HG02870 (cell line): ENCODE results near the gene CBX7.

Experiments
- ATAC-seq: cut with Tn5 transposase; IDR thresholded peaks from one replicate; pipeline ENCODE4 v1.9.1; 2021; ENCODE audit warnings: mild to moderate bottlenecking, moderate library complexity; ENCODE audit not compliant: unreplicated experiment

Gene CBX7

DNA sequence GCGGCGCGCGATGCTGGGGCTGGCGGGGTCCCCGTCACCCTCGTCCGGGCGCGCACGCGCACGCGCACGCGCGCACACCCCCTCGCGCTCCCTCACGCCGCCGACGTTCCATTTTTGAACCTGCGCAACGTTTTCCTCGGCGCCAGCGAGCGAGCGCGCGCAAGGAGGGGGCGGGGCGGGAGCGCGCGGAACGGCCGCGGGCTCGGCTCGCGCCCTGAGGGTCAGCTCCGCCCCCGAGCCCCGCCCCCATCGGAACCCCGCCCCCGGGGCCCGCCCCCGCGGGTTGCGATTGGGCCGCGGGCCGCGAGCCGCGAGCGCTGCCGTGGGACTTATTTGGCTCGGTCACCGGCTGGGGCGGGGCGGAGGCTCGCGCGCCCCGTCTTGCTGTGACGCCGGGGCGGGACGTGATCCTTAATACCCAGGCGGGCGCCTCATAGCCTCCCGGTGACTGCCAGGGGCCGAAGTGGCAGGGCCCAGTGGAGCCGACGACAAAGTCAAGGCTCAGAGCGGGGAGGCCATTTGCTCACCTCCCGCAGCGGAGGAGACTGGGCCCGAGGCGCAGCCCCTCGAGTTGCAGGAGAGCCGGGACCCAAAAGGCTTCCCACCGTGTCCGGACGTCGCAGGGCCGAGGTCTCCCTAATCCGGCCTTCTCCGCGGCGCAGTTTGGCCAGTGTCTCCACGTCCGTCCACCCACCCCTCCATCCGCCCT, at the start of gene CBX7:
Gene CBX7 (minus strand): TSS at position 170 of the 709 bp plus-strand sequence. CDS start 236 bp downstream, outside the sequence.
- peak; percentile 76 for ATAC-seq

DNA sequence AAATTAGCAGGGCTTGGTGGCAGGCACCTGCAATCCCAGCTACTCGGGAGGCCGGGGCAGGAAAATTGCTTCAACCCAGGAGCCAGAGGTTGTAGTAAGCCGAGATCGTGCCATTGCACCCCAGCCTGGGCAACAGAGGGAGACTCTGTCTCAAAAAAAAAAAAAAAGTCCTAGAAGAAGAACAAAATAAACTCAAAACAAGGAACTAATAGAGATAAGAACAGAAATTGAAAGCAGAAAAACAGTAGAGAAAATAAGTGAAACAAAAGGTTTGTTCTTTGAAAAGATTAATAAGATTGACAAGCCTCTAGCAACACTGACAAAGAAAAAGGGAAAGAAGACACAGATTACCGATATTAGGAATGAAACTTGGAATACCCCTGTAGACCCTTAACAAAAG, 45.1 kb upstream of the CBX7 start:
- no peak for ATAC-seq

DNA sequence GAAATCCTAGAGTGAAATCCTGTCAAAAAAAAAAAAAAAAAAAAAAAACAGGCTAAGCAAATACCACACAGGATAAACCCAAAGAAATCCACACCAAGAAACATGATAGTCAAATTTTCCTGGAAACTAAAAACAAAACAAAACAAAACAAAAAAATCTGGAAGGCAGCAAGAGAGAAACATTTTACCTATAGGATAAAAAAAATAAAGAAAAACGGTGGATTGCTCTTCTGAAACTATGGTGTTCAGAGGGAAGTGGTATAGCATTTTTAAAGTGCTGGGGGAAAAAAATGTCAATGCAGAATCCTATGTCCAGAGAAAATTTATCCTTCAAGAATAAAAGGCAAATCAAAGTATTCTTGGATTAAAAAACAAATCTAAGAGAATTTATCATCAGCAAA, 41.6 kb upstream of the CBX7 start:
- no peak for ATAC-seq

DNA sequence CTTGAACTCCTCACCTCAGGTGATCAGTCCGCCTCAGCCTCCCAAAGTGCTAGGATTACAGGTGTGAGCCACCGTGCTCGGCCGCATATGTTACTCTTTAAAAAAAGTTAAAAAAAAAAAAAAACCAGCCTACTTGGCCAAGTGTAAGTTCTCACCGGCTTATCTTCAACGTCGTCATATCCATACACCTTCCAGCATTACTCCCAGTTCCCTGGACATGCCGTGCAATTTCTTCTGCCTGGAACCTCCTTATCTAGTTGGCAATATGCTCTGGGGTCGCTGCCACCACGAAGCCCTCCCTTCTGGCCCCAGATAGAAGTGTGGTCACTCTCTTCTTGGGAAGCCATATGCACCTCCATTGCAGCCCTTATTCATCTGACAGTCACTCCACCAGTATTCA, 36.3 kb upstream of the CBX7 start:
- no peak for ATAC-seq

DNA sequence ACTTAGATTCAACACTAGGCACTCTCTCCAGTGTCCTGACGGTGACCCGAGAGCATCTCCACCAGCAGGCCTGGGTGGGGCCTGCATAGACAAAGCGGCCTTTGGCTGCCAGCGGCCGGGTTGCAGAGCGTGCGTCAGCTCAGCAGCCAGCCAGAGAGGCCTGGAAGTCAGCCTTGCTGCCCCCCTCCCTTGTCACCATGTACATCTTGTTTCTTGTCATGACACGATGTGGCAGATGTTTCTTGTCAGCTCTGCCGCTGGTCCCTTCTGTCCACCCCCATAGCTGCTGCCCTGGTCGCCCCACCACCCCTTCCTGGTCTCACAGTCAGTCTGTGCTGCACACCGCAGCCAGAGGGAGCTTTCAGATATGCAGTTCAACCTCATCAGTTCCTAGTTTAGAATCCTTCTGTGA, 33.1 kb upstream of the CBX7 start:
- ATAC-seq = no peak

DNA sequence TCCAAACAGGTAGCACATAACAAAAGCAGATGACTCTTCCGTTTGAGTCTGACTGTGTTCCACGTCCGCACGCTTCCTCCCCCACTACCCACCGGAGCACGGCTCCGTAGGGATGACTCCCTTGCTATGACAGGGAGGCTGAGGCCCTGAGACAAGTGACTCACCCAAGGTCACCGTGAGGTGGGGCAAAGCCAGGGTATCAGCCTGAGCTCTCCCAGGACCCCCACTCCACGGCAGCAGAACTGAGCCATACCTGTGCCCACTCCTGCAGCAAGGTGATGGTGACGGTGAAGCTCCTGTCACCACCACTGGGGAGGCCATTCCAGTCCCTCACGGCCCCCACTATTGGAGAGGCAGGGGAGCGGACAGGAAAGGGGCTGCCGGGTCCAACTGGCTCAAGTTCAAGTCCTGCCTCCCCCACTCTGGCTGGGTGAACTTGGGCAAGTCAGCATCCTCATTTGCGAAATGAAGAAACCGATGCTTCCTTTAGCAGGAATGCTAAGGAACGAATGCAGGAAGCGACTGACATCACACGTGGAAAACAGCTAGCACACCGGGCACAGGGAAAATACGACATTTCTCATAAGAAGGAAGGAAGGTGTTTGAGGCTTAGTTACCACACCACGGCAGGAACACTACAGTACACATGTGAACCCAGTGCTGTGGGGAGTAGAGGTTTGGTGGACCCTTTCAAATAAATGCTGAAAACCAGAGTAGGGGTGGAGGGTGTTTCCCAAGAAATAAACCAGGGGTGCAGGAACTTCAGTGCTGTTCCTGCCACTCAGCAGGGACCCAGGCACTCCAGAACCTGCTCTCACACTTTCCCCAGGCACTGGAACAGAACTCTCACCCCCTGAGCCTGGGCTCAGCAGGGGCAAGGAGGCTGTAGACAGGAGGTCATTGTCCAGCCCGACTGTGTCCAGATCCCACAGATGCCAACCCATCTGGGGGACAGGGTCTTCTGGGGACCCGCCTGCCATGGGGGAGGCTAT, 32.4 kb upstream of the CBX7 start:
- no peak for ATAC-seq

DNA sequence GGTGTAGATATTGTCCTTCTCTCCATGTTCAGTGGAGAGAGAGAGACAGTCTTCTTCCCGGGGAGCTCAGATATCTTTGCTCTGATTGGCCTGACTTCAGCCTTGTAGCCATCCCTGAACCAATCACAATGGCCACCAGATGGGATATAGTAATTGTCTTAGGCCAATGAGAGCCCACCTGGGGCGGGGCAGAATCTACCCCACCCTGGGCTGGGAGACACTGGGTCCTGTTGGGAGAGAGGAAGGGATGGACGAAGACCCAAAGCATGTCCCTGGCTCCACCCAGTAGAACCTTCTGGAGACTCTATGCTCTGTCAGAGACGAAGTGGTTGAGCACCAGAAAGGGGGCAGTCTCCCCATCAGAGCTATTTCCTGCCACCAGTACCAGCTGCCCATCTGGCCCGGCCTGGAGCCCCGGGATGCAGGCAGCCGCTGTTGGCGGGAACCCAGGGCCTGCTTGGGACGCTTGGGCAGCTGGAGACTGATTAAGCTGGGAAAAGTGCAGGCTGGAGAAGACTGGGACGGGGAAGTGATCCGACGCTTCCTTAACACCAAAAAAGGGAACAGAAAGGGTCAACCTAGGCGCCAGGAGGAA, 31.6 kb upstream of the CBX7 start:
- ATAC-seq = no peak

DNA sequence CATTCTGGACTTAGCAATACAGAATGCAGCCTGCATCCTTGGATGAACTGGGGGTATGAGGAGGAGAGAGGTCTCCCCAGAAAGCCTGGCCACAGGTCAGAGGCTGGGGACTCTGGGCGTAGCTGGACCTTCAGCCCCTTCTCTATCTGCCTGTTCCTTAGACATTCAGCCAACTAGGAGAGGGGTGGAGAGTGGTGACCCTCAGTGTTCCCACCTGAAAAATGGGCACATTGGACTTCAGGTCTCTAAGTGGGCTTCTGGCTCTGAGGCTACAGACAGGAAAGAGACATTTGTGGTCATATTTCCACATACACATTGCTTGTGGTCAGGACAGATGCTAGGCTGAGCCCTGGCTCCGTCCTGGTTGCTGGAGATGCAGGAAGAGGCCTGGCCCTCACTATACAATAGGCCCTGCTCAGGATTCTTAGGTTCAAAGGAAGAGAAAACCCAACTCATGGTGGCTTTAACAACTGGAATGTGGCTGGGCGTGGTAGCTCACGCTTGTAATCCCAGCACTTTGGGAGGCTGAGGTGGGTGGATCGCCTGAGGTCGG, 30.1 kb upstream of the CBX7 start:
- ATAC-seq = no peak

DNA sequence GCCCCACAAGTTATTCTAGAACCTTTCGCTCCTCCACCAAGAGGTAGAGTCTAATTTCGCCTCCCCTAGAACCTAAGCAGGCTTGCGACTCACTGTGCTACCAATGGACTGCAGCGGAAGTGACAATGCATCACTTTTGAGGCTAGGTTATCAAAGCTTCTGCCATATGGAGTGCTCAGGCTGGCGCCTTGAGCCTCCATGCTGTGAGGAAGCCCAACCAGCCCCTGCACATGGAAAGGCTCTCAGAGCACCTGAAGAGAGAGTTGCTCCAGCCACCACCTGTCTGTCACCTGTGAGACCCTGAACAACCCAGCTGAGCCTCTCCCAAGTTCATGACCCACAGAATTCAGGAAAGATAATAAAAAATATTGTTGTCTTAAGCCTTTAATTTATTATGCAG, 29.3 kb upstream of the CBX7 start:
- no peak for ATAC-seq

DNA sequence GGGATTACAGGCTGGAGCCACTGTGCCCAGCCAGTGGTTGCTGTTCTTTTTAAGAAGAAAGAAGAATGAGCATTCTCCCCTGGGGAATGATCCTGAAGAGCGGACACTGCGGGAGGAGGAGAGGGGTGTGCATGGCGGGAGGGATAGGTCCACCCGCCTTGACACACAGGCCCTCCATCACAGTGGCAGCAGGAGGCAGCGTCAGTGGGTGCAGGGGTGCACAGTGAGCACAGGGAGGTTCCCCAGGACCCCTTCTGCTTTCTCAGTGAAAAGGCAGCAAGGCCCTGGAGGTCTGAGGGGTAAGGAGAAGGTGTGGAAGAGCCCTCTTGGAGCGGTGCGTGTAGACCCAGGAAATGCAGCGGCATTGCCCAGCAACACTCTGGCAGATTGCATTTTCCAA, 28.9 kb upstream of the CBX7 start:
- ATAC-seq = no peak

DNA sequence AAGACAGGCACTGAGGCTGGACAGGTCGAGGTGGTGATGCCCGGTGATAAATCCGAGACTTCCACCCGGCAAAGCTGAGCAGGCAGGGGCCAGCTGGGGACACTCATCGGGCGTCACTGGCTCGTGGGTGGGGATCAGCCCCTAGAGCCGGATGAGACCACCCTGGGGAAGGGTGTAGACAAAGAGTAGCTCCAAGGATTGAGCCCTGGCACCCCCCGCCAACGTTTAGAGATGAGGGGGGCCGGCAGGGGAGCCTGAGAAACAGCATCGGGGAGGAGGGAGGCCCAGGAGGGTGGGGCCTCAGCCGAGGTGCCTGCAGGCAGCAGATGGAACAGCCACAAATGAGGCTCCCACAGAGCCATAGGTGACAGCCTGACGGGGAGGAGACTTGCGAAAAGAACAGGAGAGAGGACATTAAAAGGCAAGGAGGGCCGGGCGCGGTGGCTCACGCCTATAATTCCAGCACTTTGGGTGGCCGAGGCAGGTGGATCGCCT, 27.4 kb upstream of the CBX7 start:
- ATAC-seq = no peak

DNA sequence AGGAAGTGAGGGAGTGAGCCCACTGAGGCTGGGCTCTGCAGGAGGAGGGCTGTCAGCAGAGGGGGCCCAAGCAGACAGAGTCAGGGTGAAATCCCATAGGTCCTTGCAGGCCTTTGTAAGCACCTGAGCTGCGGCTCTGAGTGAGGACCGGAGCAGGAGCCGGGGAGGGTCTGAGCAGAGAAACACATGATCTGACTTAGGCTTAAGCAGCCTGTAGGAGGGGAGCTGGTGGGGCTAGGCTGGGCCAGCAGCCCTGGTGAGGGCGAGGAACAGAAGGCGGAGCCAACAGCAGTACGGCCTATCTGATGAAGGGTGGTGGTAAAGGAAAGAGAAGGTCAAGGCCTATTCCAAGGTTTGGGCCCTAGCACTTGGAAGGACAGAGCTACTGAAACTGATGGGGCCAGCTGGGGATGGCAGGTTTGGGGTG, 26.9 kb upstream of the CBX7 start:
- ATAC-seq = no peak

DNA sequence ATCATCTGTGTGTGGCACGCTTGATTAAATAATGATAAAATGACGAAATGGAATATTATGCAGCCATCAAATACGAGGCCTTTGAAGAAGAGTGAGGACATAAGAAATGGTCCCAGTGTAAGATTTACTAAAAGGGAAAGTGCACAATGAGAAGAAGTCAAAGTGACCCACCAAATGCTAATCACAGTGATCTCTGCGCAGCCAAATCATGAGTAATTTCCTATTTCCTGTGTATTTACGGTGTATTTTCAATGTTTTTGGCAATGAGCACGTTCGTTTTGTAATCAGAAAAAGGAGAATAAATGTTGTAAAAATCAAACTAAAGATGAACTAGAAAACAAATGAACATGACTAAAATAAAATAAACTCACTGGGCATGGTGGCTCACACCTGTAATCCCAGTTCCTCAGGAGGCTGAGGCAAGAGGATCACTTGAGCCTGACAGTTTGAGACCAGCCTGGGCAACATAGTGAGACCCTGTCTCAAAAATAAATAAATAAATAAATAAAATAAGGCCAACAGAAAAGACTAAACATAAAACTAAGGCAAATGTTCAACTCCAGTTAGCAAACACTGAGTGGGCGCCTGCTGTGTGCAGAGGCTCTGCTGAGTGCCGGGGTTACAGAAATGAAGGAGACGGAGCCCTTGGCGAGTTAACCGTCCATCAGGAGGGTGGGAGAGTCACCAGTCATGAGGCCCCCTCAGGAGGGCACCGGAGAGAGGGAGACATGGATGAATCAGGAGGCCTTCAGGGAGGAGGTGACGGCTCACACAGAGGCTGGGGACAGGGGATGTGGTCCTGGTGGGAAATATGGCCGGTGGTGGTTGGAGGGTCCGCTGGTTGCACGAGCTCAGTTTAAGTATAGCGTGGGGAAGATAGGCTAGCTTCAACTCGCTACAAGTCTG, 26.0 kb upstream of the CBX7 start:
- ATAC-seq = no peak

DNA sequence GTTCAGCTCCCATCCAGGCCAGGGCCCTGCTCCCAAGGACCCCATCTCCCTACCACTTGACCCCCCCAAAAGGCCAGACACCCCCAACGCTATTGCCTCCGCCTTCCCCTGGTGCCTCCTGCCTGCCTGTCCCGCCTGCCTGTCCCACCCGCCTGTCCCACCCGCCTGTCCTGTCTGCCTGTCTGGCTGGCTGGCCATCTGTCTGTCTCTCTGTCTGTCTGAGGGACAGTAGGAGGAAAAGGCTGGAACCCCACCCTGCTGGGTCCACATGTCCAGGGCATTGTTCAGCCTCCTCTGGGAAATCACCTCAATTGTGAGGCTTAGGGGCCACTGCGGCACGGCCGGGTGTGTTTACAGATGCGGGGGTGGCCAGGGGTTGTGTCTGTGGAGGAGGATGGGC, 25.3 kb upstream of the CBX7 start:
- no peak for ATAC-seq

DNA sequence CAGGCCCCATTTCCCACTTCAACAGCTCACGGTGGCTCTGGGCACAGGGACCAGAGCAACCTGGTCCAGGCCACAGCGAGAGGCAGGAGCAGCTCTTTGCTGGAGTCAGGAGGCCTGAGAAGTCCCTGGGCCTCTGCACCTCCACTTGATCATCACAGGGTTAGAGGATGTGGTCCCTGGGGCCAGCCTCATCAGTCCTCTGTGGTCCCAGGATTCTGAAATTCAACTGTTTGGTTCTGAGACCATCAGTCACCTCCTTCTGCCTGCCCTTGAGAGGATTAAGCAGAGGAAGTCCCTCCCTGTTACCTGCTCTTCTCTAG, 24.9 kb upstream of the CBX7 start:
- ATAC-seq = no peak

DNA sequence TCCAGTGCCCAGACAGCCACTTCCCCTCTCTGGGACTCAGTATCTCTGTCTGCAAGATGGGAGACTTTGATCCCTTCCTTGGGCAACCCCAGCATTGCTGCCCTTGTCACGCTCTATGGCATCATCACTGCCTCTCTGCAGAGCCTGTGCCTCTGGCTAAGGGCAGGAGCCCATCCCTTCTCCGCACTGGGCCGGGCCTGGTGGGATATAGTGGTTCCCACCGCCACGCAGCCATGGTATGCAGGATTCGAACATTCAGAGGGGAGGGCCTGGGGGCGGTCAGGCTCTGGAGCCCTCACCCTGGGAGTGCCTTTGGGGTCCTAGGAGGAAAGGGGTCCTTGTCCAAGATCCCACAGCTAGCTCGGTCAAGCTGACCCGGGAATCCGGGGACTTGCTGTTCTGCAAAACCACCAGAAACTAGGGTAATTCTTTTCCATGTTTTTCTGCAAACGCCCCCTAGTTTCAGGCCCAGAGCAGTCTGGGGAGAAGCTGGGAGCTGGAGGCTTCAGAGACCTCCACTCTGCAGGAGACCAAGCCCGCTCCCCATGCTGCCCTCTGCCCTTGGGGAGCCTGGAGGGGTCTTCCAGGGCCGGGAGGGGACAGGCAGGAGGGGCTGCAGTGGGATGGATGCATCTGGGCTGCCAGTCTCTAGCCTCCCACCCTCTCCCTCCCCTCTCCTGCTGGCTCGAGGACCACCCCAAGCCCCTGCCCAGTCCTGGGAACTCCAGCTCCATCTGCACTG, 24.4 kb upstream of the CBX7 start:
- no peak for ATAC-seq

DNA sequence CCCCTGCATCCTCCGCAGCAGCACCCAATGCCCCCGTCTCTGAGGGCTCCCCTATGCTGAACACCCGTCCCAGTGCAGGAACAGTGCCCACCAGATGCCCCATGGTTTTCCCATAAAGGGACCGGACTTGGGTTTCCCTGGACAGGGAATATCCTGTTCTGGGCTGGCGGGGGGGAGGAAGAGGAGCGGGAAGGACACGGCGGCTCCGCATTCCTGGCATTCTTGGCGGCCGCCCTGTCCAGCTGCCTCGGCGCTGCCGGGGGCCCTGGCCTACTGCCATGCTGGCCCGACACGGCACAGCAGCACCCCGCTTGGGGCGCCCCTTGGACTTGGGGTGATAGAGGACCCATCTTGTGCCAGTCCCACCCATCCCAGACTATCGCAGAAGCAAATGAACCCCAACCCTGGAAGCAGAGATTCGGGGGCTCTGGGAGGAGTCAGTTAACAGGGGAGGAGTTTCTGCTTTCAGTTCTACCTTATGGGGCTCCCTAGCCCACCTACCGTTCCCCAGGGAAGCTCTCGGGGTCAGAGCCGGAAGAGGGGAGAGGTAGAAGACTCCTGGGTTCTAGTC, 23.7 kb upstream of the CBX7 start:
- ATAC-seq = no peak

DNA sequence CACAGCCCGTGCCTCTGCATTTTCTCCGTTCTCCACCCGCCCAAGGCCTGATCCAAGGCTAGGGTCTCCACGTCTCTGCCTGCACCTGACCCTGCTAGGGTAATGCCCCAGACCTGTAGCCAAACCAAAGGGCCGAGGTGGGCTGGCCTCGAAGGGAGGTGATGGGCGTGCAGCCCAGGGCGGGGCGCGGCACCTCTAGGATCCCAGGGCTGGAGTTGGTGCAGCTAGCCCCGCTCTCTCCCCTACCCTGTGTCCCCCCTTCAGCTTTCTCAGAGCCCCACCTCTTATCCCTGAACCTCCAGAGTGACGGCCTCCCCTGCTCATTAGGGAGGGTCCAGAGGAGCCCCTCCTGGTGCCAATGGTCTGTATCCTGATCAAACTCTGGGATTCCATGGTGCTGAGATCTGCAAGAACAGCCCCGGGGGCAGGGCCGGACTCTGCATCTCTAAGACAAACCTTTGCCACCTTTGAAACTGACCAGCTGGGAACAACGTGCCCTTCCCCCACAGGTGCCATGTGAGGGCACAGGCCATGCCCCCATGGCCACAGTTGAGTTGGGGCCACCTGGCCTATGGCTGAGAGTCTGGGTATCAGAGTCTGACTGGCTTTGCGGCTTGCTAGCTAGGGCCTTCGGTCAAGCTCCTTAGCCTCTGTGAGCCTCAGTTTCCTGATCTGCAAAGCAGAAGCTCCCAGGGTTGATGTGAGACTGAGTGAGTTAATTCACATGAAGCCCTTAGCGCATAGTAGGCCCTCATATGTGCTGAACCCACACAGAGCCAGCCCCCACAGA, 23.1 kb upstream of the CBX7 start:
- ATAC-seq = no peak
